Tibial artery (tissue), 4 donors: ENCODE data around the gene IGF2BP2.

Experiments
- DNase-seq, 2 donors: peaks; one replicate each; pipeline ENCODE4 v3.0.0-alpha.2; 2019
- H3K27ac ChIP-seq, 2 donors: fragments of 200-600 bp; sonication (generic) in 1 of 2; 1 replicate in 1 of 2; 2 replicates in 1 of 2; pipeline ENCODE4 v1.5.1; 2018 to 2019; ENCODE audit warnings: mild to moderate bottlenecking in 1 of 2
- H3K27me3 ChIP-seq, 2 donors: fragments of 200-600 bp; sonication (generic) in 1 of 2; one replicate each; pipeline versions ENCODE4 v1.5.1 to v1.6.0; 2016 to 2019
- H3K36me3 ChIP-seq, 3 donors: fragments of 200-600 bp; sonication (generic) in 2 of 3; one replicate each; pipeline ENCODE4 v1.5.1; 2016 to 2019; ENCODE audit warnings: mild to moderate bottlenecking in 2 of 3
- H3K4me1 ChIP-seq, 4 donors: fragments of 200-600 bp; sonication (generic) in 2 of 4; 1 replicate in 3 of 4; 2 replicates in 1 of 4; pipeline ENCODE4 v1.5.1; 2016 to 2019
- H3K4me3 ChIP-seq, 2 donors: fragments of 200-600 bp; sonication (generic) in 1 of 2; 1 replicate in 1 of 2; 2 replicates in 1 of 2; pipeline ENCODE4 v1.5.1; 2018 to 2019; ENCODE audit warnings: mild to moderate bottlenecking in 2 of 2
- H3K9me3 ChIP-seq, 3 donors: fragments of 200-600 bp; sonication (generic) in 1 of 3; one replicate each; pipeline ENCODE4 v1.5.1; 2016 to 2019
- CTCF ChIP-seq, 2 experiments: fragments of 200-600 bp in 1 of 2; fragments of 450-650 bp in 1 of 2; IDR thresholded peaks; one replicate each; pipeline ENCODE4 v1.5.1; 2017 to 2019; ENCODE audit warnings: antibody characterized with exemption in 2 of 2, mild to moderate bottlenecking in 1 of 2, moderate library complexity in 1 of 2
- intact Hi-C: fragments of 100-400 bp; cut with DNase I; formaldehyde crosslinking; loops from one replicate; pipeline ENCODE4 v1.15.0; 2023; ENCODE audit warnings: low total_unique reads

The IGF2BP2 gene

DNA sequence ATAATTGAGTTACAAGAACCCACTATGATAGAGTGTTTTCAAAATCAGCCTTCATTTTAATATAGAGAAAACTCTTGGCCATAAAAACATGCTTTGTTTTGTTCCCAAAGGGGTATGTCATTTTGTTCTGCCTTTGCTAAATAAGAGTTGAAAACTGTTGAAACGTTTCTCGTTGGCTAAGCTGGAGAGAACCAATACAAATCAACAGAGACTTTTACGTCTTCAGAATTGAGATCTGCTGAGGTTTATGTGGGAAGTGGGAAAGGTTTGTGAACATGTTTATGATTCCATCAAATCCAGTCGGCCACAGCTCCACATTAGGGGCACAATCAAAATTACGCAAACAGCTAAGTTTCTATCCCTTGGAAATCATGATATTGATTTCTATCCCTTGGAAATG lies 102.0 kb downstream of the IGF2BP2 start:
- no peak overlapping the region for H3K27ac ChIP-seq
- no peaks in the 10 kb centered on the region for H3K27me3 ChIP-seq
- no peak for TF ChIP-seq CTCF (IDR thresholded peaks at IDR 0.05)
- no peak overlapping the region for H3K4me3 ChIP-seq
- no peaks in the 10 kb centered on the region for H3K9me3 ChIP-seq
- intact Hi-C loops, result no loop called here
- no peak for DNase-seq
- H3K4me1 ChIP-seq, result no peaks in the 10 kb centered on the region
- H3K36me3 ChIP-seq, result no peaks in the 10 kb centered on the region

DNA sequence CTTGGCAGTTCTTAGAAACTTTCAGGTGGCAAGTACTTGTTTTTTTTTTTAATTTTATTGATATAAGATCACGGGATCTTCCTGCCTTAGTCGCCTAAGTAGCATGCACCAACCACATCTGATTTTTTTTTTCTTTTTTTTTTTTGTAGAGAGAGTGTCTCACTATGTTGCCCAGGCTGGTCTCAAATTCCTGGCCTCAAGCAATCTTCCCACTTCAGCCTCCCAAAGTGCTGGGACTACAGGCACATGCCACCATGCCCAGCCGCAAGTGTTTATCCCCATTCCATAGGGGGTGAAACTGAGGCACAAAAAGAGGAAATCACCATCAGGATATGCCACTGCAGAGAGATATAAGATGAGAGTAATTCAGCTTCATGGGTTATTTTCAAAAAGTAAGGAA lies 102.9 kb downstream of the IGF2BP2 start:
- H3K27ac ChIP-seq, result no peak overlapping the region
- H3K4me1 ChIP-seq, result peaks cover 0 to under 1% (median 0%) of the 10 kb centered on the region in 4 donors
- no peaks in the 10 kb centered on the region for H3K27me3 ChIP-seq
- no peak for DNase-seq
- no peaks in the 10 kb centered on the region for H3K9me3 ChIP-seq
- H3K4me3 ChIP-seq, result no peak overlapping the region
- TF ChIP-seq CTCF (IDR thresholded peaks at IDR 0.05), result no peak
- H3K36me3 ChIP-seq, result no peaks in the 10 kb centered on the region
- intact Hi-C loops, result no loop called here

DNA sequence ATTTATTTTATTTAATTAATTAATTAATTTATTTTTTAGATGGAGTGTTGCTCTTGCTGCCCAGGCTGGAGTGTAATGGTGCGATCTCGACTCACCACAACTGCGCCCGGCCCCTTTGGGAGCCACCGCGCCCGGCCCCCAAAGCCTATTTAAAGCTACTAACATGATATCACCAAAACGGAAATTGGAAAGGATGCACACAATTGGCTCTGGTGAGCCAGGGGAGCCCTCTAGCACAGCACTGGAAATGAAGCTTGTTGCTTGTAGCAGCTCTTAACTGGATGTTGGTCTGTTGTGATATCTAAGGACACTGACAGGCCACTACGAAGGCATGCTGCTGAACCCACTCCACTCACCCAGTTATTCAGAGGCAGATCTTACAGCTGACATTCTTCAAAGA lies 104.5 kb downstream of the IGF2BP2 start:
- Histone ChIP-seq H3K36me3 (no peaks in the 10 kb centered on the region), H3K27me3 (no peaks in the 10 kb centered on the region), H3K27ac (no peak overlapping the region), H3K4me3 (no peak overlapping the region), H3K9me3 (no peaks in the 10 kb centered on the region), H3K4me1 (peaks cover 0 to 4% (median 0%) of the 10 kb centered on the region in 4 donors)
- intact Hi-C loops, result no loop called here
- TF ChIP-seq CTCF (IDR thresholded peaks at IDR 0.05), result no peak
- no peak for DNase-seq

DNA sequence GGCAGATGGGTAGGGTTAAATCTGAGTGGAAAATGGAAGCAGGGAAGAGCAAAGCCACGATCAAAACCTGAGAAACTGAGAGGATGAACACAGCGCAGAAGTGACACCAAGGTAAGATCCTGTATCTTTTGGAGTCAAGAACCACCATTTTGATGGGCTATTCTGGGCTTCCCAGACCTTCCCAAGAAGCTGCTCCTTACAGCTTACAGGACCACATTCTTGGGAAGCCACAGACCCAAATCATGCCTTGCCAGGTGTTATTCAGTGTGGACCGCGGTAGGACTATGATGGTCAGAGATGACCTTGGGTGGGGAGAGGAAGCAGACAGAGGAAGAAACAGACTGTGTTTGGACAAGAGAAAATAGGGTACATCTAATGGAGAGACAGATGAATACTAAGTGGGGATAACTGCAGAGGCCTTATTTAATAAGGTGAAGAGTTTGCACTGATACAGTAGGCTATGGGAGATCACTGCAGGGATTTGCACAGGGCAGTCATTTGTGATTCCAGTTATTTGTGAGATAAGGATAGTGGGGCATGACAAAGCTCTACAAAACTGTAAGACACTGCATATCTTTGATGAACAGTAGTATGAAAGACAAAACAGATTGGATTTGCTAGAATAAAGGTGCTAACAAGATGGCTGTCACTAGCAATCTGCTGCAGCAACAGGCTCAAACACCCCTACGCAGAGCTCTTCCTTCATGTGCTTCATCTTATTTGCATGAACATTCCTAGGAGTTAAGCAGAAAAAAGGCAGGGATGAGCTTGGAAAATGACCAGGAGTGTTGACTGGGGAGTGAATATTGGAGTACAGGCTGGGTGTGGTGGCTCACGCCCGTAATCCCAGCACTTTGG lies 105.9 kb downstream of the IGF2BP2 start:
- H3K4me1 ChIP-seq, result peaks cover 0 to 4% (median 0%) of the 10 kb centered on the region in 4 donors

GRCh38 chr3:185717627-185718402 lies 107.0 kb downstream of the IGF2BP2 start:
- H3K27me3 ChIP-seq, result peaks cover 0 to 4% of the 10 kb centered on the region in 2 donors
- no peak overlapping the region for H3K27ac ChIP-seq
- TF ChIP-seq CTCF (IDR thresholded peaks at IDR 0.05), result no peak
- no peaks in the 10 kb centered on the region for H3K9me3 ChIP-seq
- no peak overlapping the region for H3K4me3 ChIP-seq
- intact Hi-C loops, result no loop called here
- DNase-seq, result no peak
- peaks cover 0 to 4% (median 0%) of the 10 kb centered on the region in 4 donors for H3K4me1 ChIP-seq
- no peaks in the 10 kb centered on the region for H3K36me3 ChIP-seq

More for the DNA sequence above, 105.9 kb downstream of the IGF2BP2 start:
- Histone ChIP-seq H3K36me3 (no peaks in the 10 kb centered on the region), H3K9me3 (no peaks in the 10 kb centered on the region), H3K4me3 (no peak overlapping the region), H3K27me3 (peaks cover 0 to 4% of the 10 kb centered on the region in 2 donors), H3K27ac (no peak overlapping the region)
- DNase-seq, result no peak
- no peak for TF ChIP-seq CTCF (IDR thresholded peaks at IDR 0.05)
- intact Hi-C loops, result no loop called here
